OCI-LY1 (cell line): ENCODE data around the gene DMWD.

Experiments
- H2AFZ ChIP-seq: fragments of 200-600 bp; sonication (generic), shearing (Covaris generic); 2 replicates; pipeline ENCODE4 v1.6.0; 2014; ENCODE audit warnings: antibody characterized with exemption, mild to moderate bottlenecking, low read length
- H3F3A ChIP-seq: fragments of 200-600 bp; sonication (generic), shearing (Covaris generic); 2 replicates; pipeline ENCODE4 v1.6.0; 2014; ENCODE audit warnings: mild to moderate bottlenecking, antibody characterized with exemption, low read length, moderate library complexity; ENCODE audit not compliant: insufficient read depth
- H3K27ac ChIP-seq: fragments of 200-600 bp; sonication (generic); 2 replicates; pipeline ENCODE4 v1.5.1; 2014; ENCODE audit warnings: low read length, mixed run types, mild to moderate bottlenecking, low read depth; ENCODE audit not compliant: poor library complexity, severe bottlenecking
- H3K27me3 ChIP-seq: fragments of 200-600 bp; sonication (generic); 2 replicates; pipeline ENCODE4 v1.6.0; 2014; ENCODE audit warnings: antibody characterized with exemption, mild to moderate bottlenecking, low read length, moderate library complexity; ENCODE audit not compliant: insufficient read depth
- H3K36me3 ChIP-seq: fragments of 200-600 bp; sonication (generic); 2 replicates; pipeline ENCODE4 v1.6.1; 2014; ENCODE audit warnings: mild to moderate bottlenecking, antibody characterized with exemption, low read length, moderate library complexity, mixed read lengths; ENCODE audit not compliant: insufficient read depth
- H3K4me1 ChIP-seq: fragments of 200-600 bp; sonication (generic); 2 replicates; pipeline ENCODE4 v1.5.1; 2014; ENCODE audit warnings: mild to moderate bottlenecking, low read length, moderate library complexity; ENCODE audit not compliant: insufficient read depth, severe bottlenecking
- H3K4me2 ChIP-seq: fragments of 200-600 bp; sonication (generic), shearing (Covaris generic); 2 replicates; pipeline ENCODE4 v1.6.1; 2014; ENCODE audit warnings: low read length
- H3K4me3 ChIP-seq: fragments of 200-600 bp; sonication (generic); 2 replicates; pipeline ENCODE4 v1.5.1; 2014; ENCODE audit warnings: low read length, low read depth, mild to moderate bottlenecking, mixed read lengths; ENCODE audit not compliant: poor library complexity, severe bottlenecking
- H3K79me2 ChIP-seq: fragments of 200-600 bp; shearing (Covaris generic); 2 replicates; pipeline ENCODE4 v1.6.1; 2016; ENCODE audit warnings: mixed run types, low read length, mixed read lengths; ENCODE audit not compliant: insufficient read depth
- H3K9ac ChIP-seq: fragments of 200-600 bp; sonication (generic), shearing (Covaris generic); 2 replicates; pipeline ENCODE4 v1.6.1; 2014; ENCODE audit warnings: mild to moderate bottlenecking, low read length, mixed read lengths
- H3K9me2 ChIP-seq: fragments of 200-600 bp; sonication (generic), shearing (Covaris generic); 2 replicates; pipeline ENCODE4 v1.6.1; 2014; ENCODE audit warnings: low read depth, mild to moderate bottlenecking, low read length, mixed read lengths
- H3K9me3 ChIP-seq: fragments of 200-600 bp; shearing (Covaris generic); 2 replicates; pipeline ENCODE4 v1.6.1; 2014; ENCODE audit warnings: low read length, mixed read lengths
- H4K20me1 ChIP-seq: fragments of 200-600 bp; sonication (generic), shearing (Covaris generic); 2 replicates; pipeline ENCODE4 v1.6.0; 2016; ENCODE audit warnings: mild to moderate bottlenecking, low read length; ENCODE audit not compliant: insufficient read depth
- CTCF ChIP-seq: fragments of 200-600 bp; sonication (generic), shearing (Covaris generic); IDR thresholded peaks from 2 replicates; pipeline ENCODE4 v1.5.1; 2017; ENCODE audit warnings: mild to moderate bottlenecking, antibody characterized with exemption, low read length, moderate library complexity, mixed read lengths
- EZH2 ChIP-seq: fragments of 200-600 bp; sonication (generic), shearing (Covaris generic); IDR thresholded peaks from 2 replicates; pipeline ENCODE4 v1.8.0; 2017; ENCODE audit warnings: borderline replicate concordance, mixed run types, mild to moderate bottlenecking, antibody characterized with exemption, low read length, moderate library complexity, mixed read lengths

Gene DMWD

GRCh38 chr19:45826934-45827333 lies 34.3 kb upstream of the DMWD start:
- Histone ChIP-seq H3K4me3 (no peak overlapping the region), H3K79me2 (no peaks in the 10 kb centered on the region), H3K27me3 (no peaks in the 10 kb centered on the region), H3F3A (no peaks in the 10 kb centered on the region), H3K4me1 (peaks cover 27% of the 10 kb centered on the region), H3K4me2 (no peak overlapping the region), H3K9me3 (no peaks in the 10 kb centered on the region), H2AFZ (no peak overlapping the region), H3K9ac (no peak overlapping the region), H3K27ac (no peak overlapping the region), H3K36me3 (peaks cover 86% of the 10 kb centered on the region), H4K20me1 (no peaks in the 10 kb centered on the region), H3K9me2 (no peaks in the 10 kb centered on the region)
- TF ChIP-seq CTCF: no peak
- no peak for TF ChIP-seq EZH2

DNA sequence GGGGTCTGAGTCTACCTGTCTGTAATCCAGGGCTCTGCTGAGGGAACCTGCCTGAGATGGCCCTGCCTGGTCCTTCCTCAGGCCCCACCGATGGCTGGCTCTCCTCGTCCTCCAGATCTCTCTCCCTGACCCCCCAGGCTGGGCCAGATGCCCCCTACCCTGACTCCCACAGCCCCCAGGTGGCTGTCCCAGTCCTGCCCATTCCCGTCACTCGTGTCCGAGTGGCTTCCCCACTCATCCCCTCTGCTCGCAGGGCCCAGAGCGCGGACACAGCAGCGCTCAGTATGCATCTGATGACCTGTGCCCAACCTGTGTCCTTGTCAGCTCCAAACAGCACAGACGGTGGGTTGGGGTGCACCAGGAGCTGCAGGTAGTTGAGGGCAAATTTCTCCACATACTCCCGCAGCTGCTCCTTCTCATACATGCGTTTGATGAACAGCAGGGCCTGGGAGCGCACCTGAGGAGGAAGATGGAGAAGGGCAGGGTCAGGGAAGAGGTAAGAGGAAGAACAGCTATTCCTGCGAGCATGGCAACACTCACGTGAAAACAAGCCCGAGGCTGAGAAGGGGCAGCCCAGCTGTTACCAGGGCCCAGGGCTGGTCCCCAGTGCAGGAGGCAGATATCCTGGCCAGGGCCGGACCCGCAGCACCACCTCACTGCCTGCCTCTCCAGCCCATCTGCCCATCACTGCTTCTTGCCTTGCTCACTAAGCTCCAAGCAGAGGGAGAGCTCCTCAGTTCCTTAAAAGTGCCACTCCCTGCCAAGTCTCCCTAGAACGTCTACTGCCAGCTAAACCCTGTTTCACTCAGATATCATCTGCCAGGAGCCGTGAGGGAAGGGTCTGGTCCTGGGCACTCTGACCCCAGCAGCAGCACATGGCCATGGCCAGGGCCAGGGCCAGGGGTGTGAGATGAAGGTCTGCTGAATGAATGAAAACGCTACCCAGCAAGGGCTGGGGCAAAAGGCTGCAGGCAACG lies 33.6 kb upstream of the DMWD start:
- TF ChIP-seq CTCF (no peak), EZH2 (no peak)
- Histone ChIP-seq H2AFZ (no peak overlapping the region), H3K27me3 (no peaks in the 10 kb centered on the region), H3K9me2 (no peaks in the 10 kb centered on the region), H3F3A (no peaks in the 10 kb centered on the region), H3K4me2 (no peak overlapping the region), H3K36me3 (peaks cover 86% of the 10 kb centered on the region), H3K27ac (no peak overlapping the region), H3K4me1 (peaks cover 27% of the 10 kb centered on the region), H3K9me3 (no peaks in the 10 kb centered on the region), H3K79me2 (no peaks in the 10 kb centered on the region), H3K9ac (no peak overlapping the region), H4K20me1 (no peaks in the 10 kb centered on the region), H3K4me3 (no peak overlapping the region)

GRCh38 chr19:45825263-45825605 lies 32.6 kb upstream of the DMWD start:
- no peak overlapping the region for H2AFZ ChIP-seq
- no peak overlapping the region for H3K9ac ChIP-seq
- no peaks in the 10 kb centered on the region for H4K20me1 ChIP-seq
- no peak for TF ChIP-seq CTCF
- no peak for TF ChIP-seq EZH2
- H3K9me3 ChIP-seq: no peaks in the 10 kb centered on the region
- H3K79me2 ChIP-seq: no peaks in the 10 kb centered on the region
- no peaks in the 10 kb centered on the region for H3F3A ChIP-seq
- no peak overlapping the region for H3K4me3 ChIP-seq
- no peaks in the 10 kb centered on the region for H3K27me3 ChIP-seq
- no peak overlapping the region for H3K27ac ChIP-seq
- H3K4me1 ChIP-seq: peaks cover 27% of the 10 kb centered on the region
- H3K36me3 ChIP-seq: peaks cover 86% of the 10 kb centered on the region
- H3K4me2 ChIP-seq: no peak overlapping the region
- H3K9me2 ChIP-seq: no peaks in the 10 kb centered on the region
